ENCODE measurements around the gene GIPC3. TPM values are rescaled to one million over a fixed set of nuclear protein-coding genes. Genes with fewer than 3 reads are reported as not detected.

The GIPC3 gene
- total RNA-seq, 1 donor from 2014 or later: 2.2 TPM

DNA sequence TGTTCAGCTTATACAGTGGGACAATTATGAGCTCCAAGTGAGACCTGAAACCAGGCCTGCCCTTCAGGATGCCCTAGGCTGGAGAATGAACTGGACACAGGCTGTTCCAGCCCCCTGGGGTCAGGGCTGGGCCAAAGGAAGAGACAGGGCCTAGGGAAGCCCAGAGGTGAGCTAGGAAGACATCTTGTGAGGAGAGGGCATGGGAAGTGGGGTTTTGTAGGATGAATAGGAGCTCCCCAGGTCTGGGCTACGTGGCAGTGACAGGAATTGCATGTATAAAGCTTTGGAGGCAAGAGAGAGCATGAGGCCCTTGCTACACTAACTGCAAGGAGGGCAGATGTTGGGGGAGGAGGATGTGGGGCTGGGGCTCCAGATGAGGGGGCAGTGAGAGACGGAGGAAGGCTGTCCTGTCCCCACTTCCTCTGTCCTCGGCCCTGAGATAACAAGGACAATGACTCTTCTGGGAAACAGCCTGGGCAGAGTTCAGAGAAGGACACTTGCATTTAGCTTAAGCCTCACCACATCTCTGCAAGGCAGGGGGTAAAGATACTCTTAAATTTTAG is 22.9 kb downstream of the GIPC3 start:
- no peaks in the 10 kb centered on the region for H3K27me3 Mint-ChIP-seq (ENCODE audit: low read depth)
- peak overlapping the region; percentile 67 for H3K4me3 Mint-ChIP-seq (ENCODE audit: unreplicated experiment)
- H3K9me3 Mint-ChIP-seq (ENCODE audit: low read depth): no peaks in the 10 kb centered on the region
- TF ChIP-seq, protein P1, sequence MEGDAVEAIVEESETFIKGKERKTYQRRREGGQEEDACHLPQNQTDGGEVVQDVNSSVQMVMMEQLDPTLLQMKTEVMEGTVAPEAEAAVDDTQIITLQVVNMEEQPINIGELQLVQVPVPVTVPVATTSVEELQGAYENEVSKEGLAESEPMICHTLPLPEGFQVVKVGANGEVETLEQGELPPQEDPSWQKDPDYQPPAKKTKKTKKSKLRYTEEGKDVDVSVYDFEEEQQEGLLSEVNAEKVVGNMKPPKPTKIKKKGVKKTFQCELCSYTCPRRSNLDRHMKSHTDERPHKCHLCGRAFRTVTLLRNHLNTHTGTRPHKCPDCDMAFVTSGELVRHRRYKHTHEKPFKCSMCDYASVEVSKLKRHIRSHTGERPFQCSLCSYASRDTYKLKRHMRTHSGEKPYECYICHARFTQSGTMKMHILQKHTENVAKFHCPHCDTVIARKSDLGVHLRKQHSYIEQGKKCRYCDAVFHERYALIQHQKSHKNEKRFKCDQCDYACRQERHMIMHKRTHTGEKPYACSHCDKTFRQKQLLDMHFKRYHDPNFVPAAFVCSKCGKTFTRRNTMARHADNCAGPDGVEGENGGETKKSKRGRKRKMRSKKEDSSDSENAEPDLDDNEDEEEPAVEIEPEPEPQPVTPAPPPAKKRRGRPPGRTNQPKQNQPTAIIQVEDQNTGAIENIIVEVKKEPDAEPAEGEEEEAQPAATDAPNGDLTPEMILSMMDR (IDR thresholded peaks at IDR 0.05): no peak
- peaks cover 35% of the 10 kb centered on the region for H3K4me1 Mint-ChIP-seq (ENCODE audit: low read depth)
- H3K36me3 Mint-ChIP-seq (ENCODE audit: low read depth): peaks cover 3% of the 10 kb centered on the region
- DNase-seq (ENCODE audit: low spot score): no peak
- peak overlapping the region; percentile 87 for H3K27ac Mint-ChIP-seq (ENCODE audit: unreplicated experiment)

DNA sequence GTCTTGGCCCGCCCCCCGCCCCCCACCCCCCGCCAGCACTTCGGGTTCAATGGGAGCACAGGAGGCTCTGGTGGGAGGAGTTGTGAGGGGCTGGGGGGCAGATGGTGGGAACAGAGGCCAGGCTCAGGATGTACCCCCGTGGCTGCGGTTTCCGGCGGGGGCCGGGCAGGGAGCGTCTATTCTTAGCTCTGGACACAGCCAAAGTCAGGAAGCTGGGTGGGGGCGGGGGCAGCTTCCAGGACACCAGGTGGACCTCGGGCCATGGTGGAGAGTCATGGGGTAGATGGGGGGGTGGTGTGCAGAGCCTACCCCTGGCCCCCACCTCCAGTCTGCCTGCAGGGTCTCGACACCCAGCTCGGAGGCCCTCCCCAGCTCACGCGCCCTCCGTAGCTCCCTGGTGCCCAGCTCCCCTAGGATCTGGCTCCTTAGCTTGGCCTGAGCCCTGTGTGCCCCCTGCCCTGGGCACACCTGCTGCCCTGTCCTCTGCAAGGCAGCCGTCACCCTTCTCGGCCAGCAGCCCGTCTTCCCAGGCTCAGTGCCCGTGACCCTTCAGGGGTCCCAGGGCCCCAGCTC is 23.6 kb downstream of the GIPC3 start:
- Mint-ChIP-seq H3K36me3 (ENCODE audit: low read depth) (peaks cover 3% of the 10 kb centered on the region), H3K4me3 (ENCODE audit: unreplicated experiment) (no peak overlapping the region), H3K4me1 (ENCODE audit: low read depth) (peaks cover 33% of the 10 kb centered on the region), H3K27ac (ENCODE audit: unreplicated experiment) (no peak overlapping the region), H3K9me3 (ENCODE audit: low read depth) (no peaks in the 10 kb centered on the region), H3K27me3 (ENCODE audit: low read depth) (no peaks in the 10 kb centered on the region)
- TF ChIP-seq, protein P1 (IDR thresholded peaks at IDR 0.05): no peak
- DNase-seq (ENCODE audit: low spot score): no peak

DNA sequence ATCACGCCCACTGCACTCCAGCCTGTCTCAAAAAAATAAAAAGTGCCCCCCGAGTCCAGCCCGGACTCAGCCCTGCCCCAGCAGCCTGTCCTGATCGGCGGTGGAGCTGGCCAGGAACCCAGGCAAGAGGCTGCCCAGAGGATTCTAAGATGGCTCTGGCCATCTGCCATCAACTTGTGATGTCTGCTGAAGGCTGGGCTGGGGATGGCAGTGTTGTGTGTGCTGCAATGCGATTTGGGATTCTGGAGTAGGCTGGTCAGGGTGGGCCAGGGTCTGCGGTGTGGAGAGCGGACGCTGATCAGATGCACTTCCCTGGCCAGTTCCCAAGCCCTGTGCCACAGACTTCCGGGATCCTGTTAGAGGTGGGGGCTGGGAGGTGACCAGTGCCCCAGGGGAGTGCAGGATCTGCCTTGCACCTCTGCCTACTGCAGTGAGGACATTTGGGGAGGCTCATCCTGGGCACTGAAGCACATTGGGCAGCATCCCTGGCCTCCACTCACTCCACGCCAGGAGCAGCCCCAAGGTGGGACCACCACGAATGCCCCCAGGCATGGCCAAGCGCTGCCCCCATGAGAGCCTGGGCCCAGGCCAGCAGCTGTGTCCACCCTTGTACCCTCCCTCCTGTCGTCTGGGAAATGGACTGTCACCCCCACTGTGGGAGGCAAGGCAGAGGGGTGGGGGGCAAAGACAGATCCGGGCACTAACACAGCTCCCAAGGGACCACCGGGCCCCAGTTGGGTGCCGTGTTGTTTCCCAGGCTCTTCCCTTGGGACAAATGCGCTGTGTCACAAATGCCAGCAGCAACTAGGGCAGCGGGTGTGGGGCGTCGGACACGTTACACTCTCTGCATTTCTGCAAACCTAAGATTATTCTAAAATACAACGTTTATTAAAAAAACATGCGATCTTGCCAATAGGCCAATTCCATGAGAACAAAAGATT is 24.8 kb downstream of the GIPC3 start:
- Mint-ChIP-seq H3K9me3 (ENCODE audit: low read depth) (no peaks in the 10 kb centered on the region), H3K4me3 (ENCODE audit: unreplicated experiment) (no peak overlapping the region), H3K27me3 (ENCODE audit: low read depth) (no peaks in the 10 kb centered on the region), H3K27ac (ENCODE audit: unreplicated experiment) (peak overlapping the region; percentile 45), H3K36me3 (ENCODE audit: low read depth) (peaks cover 3% of the 10 kb centered on the region), H3K4me1 (ENCODE audit: low read depth) (peaks cover 33% of the 10 kb centered on the region)
- TF ChIP-seq, protein P1 (IDR thresholded peaks at IDR 0.05): no peak
- DNase-seq (ENCODE audit: low spot score): no peak

DNA sequence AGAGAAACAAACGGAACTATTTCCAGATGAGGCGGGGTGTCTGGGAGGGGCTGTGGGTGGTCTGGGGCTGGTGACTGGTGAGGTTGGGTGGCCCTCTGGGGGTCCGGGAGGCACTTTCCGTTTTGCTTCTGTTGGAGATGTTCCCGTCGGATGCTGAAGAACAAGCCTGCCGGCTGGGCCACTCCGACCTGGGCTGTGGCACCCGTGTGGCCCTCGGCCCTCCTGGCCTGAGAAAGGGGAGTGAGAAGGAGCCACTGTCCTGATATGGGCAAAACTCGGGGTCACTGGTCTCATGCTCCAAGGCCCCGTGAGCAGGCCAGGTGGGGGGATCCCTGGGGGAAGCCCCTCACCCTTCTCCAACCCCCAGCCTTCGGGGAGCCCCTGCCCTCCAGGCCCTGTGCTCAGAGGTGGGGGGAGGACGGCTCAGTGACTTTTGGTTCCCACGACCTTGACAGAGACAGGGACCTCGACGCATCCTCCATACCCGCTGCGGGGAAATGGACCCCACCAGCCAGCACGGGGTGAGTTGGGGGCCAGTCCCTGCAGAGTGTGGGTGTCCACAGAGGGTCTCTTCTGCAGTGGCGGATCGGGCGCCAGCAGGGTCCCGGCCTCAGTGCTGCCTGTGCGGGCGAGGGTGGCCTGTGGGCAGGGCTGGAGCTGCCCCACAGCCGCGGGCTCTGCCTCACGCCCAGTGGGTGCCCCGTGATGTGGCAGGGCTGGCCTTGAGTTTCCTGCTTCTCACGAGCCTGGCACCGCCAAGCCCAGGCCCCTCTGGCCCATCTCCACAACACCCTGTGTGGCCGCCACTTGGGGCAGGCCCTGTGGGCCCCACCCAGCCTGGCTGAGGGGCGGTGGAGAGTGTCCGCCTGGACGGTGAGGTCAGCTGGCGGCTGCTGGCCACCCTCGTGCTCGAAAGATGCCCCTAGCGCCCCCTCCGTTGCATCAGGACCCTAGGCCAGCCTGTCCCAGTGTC is 25.8 kb downstream of the GIPC3 start:
- Mint-ChIP-seq H3K9me3 (ENCODE audit: low read depth) (no peaks in the 10 kb centered on the region), H3K27ac (ENCODE audit: unreplicated experiment) (peak overlapping the region; percentile 45), H3K4me1 (ENCODE audit: low read depth) (peaks cover 33% of the 10 kb centered on the region), H3K4me3 (ENCODE audit: unreplicated experiment) (no peak overlapping the region), H3K36me3 (ENCODE audit: low read depth) (peaks cover 3% of the 10 kb centered on the region), H3K27me3 (ENCODE audit: low read depth) (no peaks in the 10 kb centered on the region)
- DNase-seq (ENCODE audit: low spot score): peak; percentile 85
- TF ChIP-seq, protein P1 (IDR thresholded peaks at IDR 0.05): no peak

Data from chondrocyte (in vitro differentiated cells).